GM23248 (cell line): ENCODE measurements around the gene SFRP2.

Source experiments
- EZH2 ChIP-seq: fragments of 200-600 bp; sonication (generic); IDR thresholded peaks from 2 replicates; pipeline ENCODE4 v1.6.1; 2018; ENCODE audit warnings: antibody characterized with exemption, mild to moderate bottlenecking; ENCODE audit not compliant: insufficient read depth, poor library complexity, severe bottlenecking
- EZH2phosphoT487 ChIP-seq: fragments of 200-600 bp; sonication (generic); IDR thresholded peaks from 2 replicates; pipeline ENCODE4 v1.6.1; 2018; ENCODE audit warnings: antibody characterized with exemption, moderate library complexity, mild to moderate bottlenecking, low read depth; ENCODE audit not compliant: insufficient read depth

GRCh38 chr4:153823483-153823882 is 34.6 kb upstream of the SFRP2 start:
- TF ChIP-seq EZH2 (no peak), EZH2phosphoT487 (no peak)
